ENCODE measurements around the gene SLC13A4.

The SLC13A4 gene

GRCh38 chr7:135736586-135737305 lies 8.8 kb upstream of the SLC13A4 start:
- H4K20me1 ChIP-seq (ENCODE audit: insufficient read depth, low read length) = no peaks in the 10 kb centered on the region
- H3K9ac ChIP-seq (ENCODE audit: low read length) = no peak overlapping the region
- no peaks in the 10 kb centered on the region for H3K9me3 ChIP-seq (ENCODE audit: insufficient read depth, low read length)
- H2AFZ ChIP-seq (ENCODE audit: low read depth, low read length) = no peak overlapping the region
- no peak overlapping the region for H3K4me2 ChIP-seq (ENCODE audit: low read length)
- no peaks in the 10 kb centered on the region; the same call in 1 of the 2 replicates for H3K27me3 ChIP-seq (ENCODE audit: low read depth, low read length)
- H3K4me3 ChIP-seq (ENCODE audit: low read length) = no peak overlapping the region
- H3K27ac ChIP-seq (ENCODE audit: low read length) = no peak overlapping the region
- no peaks in the 10 kb centered on the region for H3K79me2 ChIP-seq (ENCODE audit: low read length)
- no peaks in the 10 kb centered on the region for H3K4me1 ChIP-seq (ENCODE audit: low read length)
- H3K36me3 ChIP-seq (replicated peaks; ENCODE audit: low read depth, low read length) = no peaks in the 10 kb centered on the region
- TF ChIP-seq, protein P1, sequence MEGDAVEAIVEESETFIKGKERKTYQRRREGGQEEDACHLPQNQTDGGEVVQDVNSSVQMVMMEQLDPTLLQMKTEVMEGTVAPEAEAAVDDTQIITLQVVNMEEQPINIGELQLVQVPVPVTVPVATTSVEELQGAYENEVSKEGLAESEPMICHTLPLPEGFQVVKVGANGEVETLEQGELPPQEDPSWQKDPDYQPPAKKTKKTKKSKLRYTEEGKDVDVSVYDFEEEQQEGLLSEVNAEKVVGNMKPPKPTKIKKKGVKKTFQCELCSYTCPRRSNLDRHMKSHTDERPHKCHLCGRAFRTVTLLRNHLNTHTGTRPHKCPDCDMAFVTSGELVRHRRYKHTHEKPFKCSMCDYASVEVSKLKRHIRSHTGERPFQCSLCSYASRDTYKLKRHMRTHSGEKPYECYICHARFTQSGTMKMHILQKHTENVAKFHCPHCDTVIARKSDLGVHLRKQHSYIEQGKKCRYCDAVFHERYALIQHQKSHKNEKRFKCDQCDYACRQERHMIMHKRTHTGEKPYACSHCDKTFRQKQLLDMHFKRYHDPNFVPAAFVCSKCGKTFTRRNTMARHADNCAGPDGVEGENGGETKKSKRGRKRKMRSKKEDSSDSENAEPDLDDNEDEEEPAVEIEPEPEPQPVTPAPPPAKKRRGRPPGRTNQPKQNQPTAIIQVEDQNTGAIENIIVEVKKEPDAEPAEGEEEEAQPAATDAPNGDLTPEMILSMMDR (IDR thresholded peaks at IDR 0.05; ENCODE audit: low read depth, low read length) = no peak
- TF ChIP-seq EZH2phosphoT487 (IDR thresholded peaks at IDR 0.05; ENCODE audit: low read depth) = no peak

DNA sequence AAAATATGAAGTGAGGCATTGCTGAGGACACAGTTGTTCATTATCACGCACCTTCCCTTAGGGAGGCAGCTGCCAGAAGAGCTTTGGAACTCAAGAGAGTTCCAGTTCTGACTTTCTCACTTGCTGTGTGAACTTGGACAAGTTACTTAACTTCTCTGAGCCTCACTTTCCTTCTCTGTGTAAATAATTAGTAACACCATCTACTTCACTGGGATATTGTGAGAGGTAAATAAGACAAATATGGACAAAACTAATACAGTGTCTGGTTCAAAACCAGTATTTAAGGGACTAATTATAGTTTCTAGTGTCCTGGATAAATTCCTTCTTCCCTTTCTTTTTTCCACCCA lies 6.3 kb upstream of the SLC13A4 start:
- no peak for TF ChIP-seq EZH2phosphoT487 (IDR thresholded peaks at IDR 0.05; ENCODE audit: low read depth)
- TF ChIP-seq, protein P1 (IDR thresholded peaks at IDR 0.05; ENCODE audit: low read depth, low read length) = no peak
- Histone ChIP-seq H4K20me1 (ENCODE audit: insufficient read depth, low read length) (no peaks in the 10 kb centered on the region), H3K4me1 (ENCODE audit: low read length) (no peaks in the 10 kb centered on the region), H3K4me3 (ENCODE audit: low read length) (no peak overlapping the region), H3K27me3 (ENCODE audit: low read depth, low read length) (peaks cover 4% of the 10 kb centered on the region), H3K79me2 (ENCODE audit: low read length) (no peaks in the 10 kb centered on the region), H3K9me3 (ENCODE audit: insufficient read depth, low read length) (no peaks in the 10 kb centered on the region), H3K27ac (ENCODE audit: low read length) (no peak overlapping the region), H3K9ac (ENCODE audit: low read length) (no peak overlapping the region), H3K4me2 (ENCODE audit: low read length) (no peak overlapping the region), H2AFZ (ENCODE audit: low read depth, low read length) (no peak overlapping the region), H3K36me3 (replicated peaks; ENCODE audit: low read depth, low read length) (no peaks in the 10 kb centered on the region)

GRCh38 chr7:135733603-135734342 lies 5.8 kb upstream of the SLC13A4 start:
- Histone ChIP-seq H3K79me2 (ENCODE audit: low read length) (no peaks in the 10 kb centered on the region), H3K27ac (ENCODE audit: low read length) (no peak overlapping the region), H2AFZ (ENCODE audit: low read depth, low read length) (no peak overlapping the region), H3K27me3 (ENCODE audit: low read depth, low read length) (peaks cover 8% of the 10 kb centered on the region), H4K20me1 (ENCODE audit: insufficient read depth, low read length) (no peaks in the 10 kb centered on the region), H3K4me1 (ENCODE audit: low read length) (no peaks in the 10 kb centered on the region), H3K9me3 (ENCODE audit: insufficient read depth, low read length) (no peaks in the 10 kb centered on the region), H3K4me3 (ENCODE audit: low read length) (no peak overlapping the region), H3K9ac (ENCODE audit: low read length) (no peak overlapping the region), H3K36me3 (replicated peaks; ENCODE audit: low read depth, low read length) (no peaks in the 10 kb centered on the region), H3K4me2 (ENCODE audit: low read length) (no peak overlapping the region)
- TF ChIP-seq, protein P1 (IDR thresholded peaks at IDR 0.05; ENCODE audit: low read depth, low read length) = no peak
- no peak for TF ChIP-seq EZH2phosphoT487 (IDR thresholded peaks at IDR 0.05; ENCODE audit: low read depth)

GRCh38 chr7:135731131-135731530 lies 3.1 kb upstream of the SLC13A4 start:
- Histone ChIP-seq H4K20me1 (ENCODE audit: insufficient read depth, low read length) (no peaks in the 10 kb centered on the region), H2AFZ (ENCODE audit: low read depth, low read length) (no peak overlapping the region), H3K4me3 (ENCODE audit: low read length) (no peak overlapping the region), H3K9me3 (ENCODE audit: insufficient read depth, low read length) (no peaks in the 10 kb centered on the region), H3K4me2 (ENCODE audit: low read length) (no peak overlapping the region), H3K36me3 (replicated peaks; ENCODE audit: low read depth, low read length) (no peaks in the 10 kb centered on the region), H3K79me2 (ENCODE audit: low read length) (no peaks in the 10 kb centered on the region), H3K27me3 (ENCODE audit: low read depth, low read length) (peaks cover 9% of the 10 kb centered on the region), H3K9ac (ENCODE audit: low read length) (no peak overlapping the region), H3K4me1 (ENCODE audit: low read length) (no peaks in the 10 kb centered on the region), H3K27ac (ENCODE audit: low read length) (no peak overlapping the region)
- TF ChIP-seq EZH2phosphoT487 (IDR thresholded peaks at IDR 0.05; ENCODE audit: low read depth) = no peak
- TF ChIP-seq, protein P1 (IDR thresholded peaks at IDR 0.05; ENCODE audit: low read depth, low read length) = no peak

All from OCI-LY3 (cell line).